PFSK-1 (cell line): Measurements from ENCODE around the gene CHFR.

Experiments used
- FOXP2 ChIP-seq: optimal IDR thresholded peaks from 2 replicates; pipeline ENCODE3; 2011; ENCODE audit warnings: borderline replicate concordance, control low read depth, inconsistent platforms; ENCODE audit not compliant: insufficient read depth; ENCODE audit errors: extremely low read length, extremely low read depth
- POLR2AphosphoS5 ChIP-seq: IDR thresholded peaks from 2 replicates; pipeline ENCODE4 v1.6.1; 2012; ENCODE audit warnings: low read depth, mild to moderate bottlenecking, control low read depth, low read length, moderate library complexity
- SIN3A ChIP-seq: IDR thresholded peaks from 2 replicates; pipeline ENCODE4 v1.6.1; 2012; ENCODE audit warnings: mild to moderate bottlenecking, low read length, moderate library complexity, borderline replicate concordance; ENCODE audit not compliant: insufficient read depth
- TAF1 ChIP-seq: IDR thresholded peaks from 2 replicates; pipeline ENCODE4 v1.6.1; 2012; ENCODE audit warnings: low read length, control low read depth, borderline replicate concordance; ENCODE audit not compliant: insufficient read depth
- TF ChIP-seq, protein P1 (sequence below), 2 experiments: IDR thresholded peaks; 2 replicates each; pipeline versions ENCODE4 v1.6.1 to v1.8.0; 2011 to 2012; ENCODE audit warnings: low read depth in 2 of 2, low read length in 2 of 2, control low read depth in 1 of 2, inconsistent platforms in 1 of 2, mild to moderate bottlenecking in 1 of 2, moderate library complexity in 1 of 2; ENCODE audit not compliant: insufficient read depth in 1 of 2

DNA sequence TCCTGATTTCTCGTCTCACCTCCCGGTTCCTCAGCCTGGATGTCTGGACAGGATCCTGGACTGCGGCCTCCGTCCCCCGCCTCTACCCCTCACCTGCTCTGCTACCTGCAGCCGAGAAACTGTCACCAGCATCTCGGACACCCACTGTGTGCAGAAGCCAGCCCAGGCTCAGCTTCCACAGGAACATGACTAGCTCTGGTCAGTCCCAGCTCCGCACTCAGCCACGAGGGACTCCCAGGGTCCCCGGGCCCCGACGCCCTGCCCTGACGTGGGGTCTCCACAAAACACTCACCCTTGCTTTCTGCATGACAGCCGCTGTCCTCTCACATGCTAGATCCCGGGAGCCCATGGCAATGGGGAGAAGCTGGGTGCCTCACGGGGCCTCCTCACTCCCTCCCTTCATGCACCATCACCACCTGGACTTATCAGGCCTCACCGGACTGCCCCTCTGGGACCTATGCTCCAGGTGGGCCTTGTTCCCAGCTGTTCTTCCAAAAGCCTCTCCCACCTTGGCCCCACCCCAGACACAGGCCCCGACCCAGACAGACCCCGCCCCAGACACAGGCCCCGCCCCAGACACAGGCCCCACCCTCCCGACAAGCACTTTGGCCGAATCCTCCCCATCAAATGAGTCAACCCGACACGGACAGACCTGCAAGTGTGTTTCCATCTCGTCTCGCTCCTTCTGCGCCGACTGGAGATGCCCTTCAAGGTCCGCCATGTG, 98.9 kb downstream of the CHFR start:
- TF ChIP-seq, protein P1, sequence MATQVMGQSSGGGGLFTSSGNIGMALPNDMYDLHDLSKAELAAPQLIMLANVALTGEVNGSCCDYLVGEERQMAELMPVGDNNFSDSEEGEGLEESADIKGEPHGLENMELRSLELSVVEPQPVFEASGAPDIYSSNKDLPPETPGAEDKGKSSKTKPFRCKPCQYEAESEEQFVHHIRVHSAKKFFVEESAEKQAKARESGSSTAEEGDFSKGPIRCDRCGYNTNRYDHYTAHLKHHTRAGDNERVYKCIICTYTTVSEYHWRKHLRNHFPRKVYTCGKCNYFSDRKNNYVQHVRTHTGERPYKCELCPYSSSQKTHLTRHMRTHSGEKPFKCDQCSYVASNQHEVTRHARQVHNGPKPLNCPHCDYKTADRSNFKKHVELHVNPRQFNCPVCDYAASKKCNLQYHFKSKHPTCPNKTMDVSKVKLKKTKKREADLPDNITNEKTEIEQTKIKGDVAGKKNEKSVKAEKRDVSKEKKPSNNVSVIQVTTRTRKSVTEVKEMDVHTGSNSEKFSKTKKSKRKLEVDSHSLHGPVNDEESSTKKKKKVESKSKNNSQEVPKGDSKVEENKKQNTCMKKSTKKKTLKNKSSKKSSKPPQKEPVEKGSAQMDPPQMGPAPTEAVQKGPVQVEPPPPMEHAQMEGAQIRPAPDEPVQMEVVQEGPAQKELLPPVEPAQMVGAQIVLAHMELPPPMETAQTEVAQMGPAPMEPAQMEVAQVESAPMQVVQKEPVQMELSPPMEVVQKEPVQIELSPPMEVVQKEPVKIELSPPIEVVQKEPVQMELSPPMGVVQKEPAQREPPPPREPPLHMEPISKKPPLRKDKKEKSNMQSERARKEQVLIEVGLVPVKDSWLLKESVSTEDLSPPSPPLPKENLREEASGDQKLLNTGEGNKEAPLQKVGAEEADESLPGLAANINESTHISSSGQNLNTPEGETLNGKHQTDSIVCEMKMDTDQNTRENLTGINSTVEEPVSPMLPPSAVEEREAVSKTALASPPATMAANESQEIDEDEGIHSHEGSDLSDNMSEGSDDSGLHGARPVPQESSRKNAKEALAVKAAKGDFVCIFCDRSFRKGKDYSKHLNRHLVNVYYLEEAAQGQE (IDR thresholded peaks at IDR 0.05; ENCODE audit: insufficient read depth in 1 of 2, low read depth in 2 of 2, low read length in 2 of 2) = no peak
- no peak for TF ChIP-seq TAF1
- TF ChIP-seq POLR2AphosphoS5 = no peak
- no peak for TF ChIP-seq SIN3A
- TF ChIP-seq FOXP2 = no peak
